KOPT-K1 (cell line): ENCODE data around the gene PHETA1.

Experiments used
- H3K27ac ChIP-seq: fragments of 200-600 bp; sonication (generic); 2 replicates; pipeline ENCODE4 v1.5.1; 2016; ENCODE audit warnings: antibody characterized with exemption, mild to moderate bottlenecking, low read depth, low read length; ENCODE audit not compliant: poor library complexity, severe bottlenecking
- H3K36me3 ChIP-seq: fragments of 200-600 bp; sonication (generic); 2 replicates; pipeline ENCODE4 v1.5.1; 2017; ENCODE audit warnings: antibody characterized with exemption, mild to moderate bottlenecking, low read length, moderate library complexity; ENCODE audit not compliant: insufficient read depth
- H3K9me3 ChIP-seq: fragments of 200-600 bp; sonication (generic); 2 replicates; pipeline ENCODE4 v1.5.1; 2017; ENCODE audit warnings: antibody characterized with exemption, low read length, mild to moderate bottlenecking; ENCODE audit not compliant: insufficient read depth, poor library complexity, severe bottlenecking

Gene PHETA1, protein sequence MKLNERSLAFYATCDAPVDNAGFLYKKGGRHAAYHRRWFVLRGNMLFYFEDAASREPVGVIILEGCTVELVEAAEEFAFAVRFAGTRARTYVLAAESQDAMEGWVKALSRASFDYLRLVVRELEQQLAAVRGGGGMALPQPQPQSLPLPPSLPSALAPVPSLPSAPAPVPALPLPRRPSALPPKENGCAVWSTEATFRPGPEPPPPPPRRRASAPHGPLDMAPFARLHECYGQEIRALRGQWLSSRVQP

DNA sequence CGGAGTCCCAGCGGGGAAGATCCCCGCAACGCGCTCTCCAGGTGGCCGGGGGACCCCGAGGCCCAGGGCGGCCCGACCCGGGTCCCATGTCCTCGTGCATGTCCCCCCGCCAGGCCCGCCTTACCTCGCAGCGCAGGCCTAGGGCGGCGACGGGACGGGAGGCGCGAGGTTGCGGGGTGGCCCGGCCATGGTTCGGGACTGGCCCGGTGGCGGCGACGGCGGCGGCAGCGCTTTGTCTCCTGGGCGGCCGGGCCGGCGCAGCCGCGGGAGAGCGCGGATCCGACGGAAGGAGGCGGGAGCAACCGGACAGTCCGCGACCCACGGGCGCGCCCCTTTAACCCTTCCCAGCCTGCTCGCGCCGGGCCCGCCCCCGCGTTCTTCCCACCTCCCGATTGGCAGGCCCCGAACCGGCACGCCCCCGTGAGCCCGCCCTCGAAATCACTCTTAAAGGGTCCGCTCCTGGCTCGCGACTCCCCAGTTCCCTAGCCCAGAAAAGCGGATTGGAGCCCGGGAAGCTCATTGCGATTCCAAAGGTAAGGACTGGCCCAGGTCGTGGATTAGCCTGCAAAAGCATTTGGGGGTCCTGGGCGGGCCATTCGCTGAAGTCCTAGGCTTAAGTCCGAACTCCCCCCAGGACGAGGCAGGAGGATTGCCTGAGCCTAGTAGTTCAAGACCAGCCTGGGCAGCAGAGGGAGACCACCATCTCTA, at the start of gene PHETA1:
TSS of gene PHETA1 (minus strand) at position 308 of the 708 bp plus-strand sequence. CDS start 5,668 bp downstream, outside the sequence.
- Histone ChIP-seq H3K27ac (no peak within 1 kb of the TSS), H3K36me3 (no peaks in the 10 kb centered on the region), H3K9me3 (peaks cover 3% of the 10 kb centered on the region)

DNA sequence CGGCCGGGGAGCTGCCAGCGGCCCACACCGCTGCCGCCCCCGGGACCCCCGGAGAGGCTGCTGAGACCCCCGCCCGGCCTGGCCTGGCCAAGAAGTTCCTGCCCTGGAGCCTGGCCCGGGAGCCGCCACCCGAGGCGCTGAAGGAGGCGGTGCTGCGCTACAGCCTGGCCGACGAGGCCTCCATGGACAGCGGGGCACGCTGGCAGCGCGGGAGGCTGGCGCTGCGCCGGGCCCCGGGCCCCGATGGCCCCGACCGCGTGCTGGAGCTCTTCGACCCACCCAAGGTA, 49.6 kb upstream of the PHETA1 start:
- Histone ChIP-seq H3K27ac (no peak overlapping the region), H3K36me3 (peaks cover 62% of the 10 kb centered on the region), H3K9me3 (no peaks in the 10 kb centered on the region)

DNA sequence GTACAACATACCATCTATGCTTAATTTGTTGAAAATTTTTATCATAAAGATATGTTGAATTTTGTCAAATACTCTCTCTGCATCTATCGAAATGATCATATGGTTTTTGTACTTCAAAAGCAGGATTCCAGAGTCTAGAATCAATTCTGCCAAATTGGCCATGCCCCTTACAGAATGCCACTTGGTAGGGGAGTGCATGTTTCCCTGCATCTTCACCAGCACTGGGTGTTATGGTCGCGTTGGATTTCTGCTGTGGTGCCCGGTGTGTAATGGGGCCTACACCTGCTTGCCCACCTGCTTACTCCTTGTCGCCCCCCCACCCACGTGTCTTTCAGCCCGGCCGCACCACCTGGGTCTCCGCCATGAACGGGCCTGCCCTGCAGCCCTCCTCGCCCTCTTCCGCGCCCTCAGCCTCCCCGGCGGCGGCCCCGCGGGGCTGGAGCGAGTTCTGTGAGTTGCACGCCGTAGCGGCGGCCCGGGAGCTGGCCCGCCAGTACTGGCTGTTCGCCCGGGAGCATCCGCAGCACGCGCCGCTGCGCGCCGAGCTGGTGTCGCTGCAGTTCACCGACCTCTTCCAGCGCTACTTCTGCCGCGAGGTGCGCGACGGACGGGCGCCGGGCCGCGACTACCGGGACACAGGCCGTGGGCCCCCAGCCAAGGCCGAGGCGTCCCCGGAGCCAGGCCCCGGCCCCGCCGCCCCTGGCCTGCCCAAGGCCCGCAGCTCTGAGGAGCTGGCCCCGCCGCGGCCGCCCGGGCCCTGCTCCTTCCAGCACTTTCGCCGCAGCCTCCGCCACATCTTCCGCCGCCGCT, 49.1 kb upstream of the PHETA1 start:
- Histone ChIP-seq H3K27ac (no peak overlapping the region), H3K36me3 (peaks cover 66% of the 10 kb centered on the region), H3K9me3 (no peaks in the 10 kb centered on the region)

DNA sequence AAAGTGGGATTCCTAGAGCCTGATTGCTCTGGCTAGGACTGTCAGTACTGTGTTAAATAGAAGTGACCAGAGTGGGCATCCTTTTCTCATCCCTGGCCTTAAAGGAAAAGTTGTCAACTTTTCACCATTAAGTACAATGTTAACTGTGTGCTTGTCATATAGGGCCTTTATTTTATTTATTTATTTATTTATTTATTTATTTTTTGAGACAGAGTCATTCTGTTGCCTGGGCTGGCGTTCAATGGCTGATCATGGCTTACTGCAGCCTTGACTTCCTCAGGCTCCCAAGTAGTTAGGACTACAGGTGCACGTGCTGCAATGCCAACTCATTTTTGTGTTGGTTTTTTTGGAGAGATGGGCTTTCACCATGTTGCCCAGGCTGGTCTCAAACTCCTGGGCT, 48.4 kb upstream of the PHETA1 start:
- Histone ChIP-seq H3K9me3 (no peaks in the 10 kb centered on the region), H3K27ac (no peak overlapping the region), H3K36me3 (peaks cover 63% of the 10 kb centered on the region)

DNA sequence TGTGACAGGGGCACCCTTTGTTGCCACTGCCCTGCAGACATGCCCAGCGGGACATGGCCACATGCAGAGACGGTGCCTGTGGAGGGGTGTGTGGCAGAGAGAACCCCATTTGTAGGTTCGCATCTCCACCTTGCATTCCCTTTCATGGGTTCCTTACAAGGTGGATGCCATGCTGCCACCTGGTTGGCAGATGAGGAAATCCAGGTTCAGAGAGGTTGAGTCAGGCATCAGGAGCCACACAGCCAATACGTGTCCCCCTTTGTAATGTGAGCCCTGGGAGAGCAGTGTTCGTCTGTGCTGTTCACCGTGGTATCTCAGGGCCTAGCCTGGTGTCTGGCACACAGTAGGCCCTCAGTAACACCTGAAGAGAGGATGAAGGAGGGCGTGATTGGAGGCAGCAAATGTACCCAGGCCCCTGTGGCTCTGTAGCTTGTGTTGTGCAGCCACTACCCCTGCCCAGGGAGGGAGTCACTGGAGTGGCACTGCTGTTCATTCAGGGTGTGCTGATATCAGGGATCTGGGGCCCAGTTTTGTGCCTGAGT, 45.9 kb upstream of the PHETA1 start:
- H3K9me3 ChIP-seq: no peaks in the 10 kb centered on the region
- H3K36me3 ChIP-seq: peaks cover 38% of the 10 kb centered on the region
- H3K27ac ChIP-seq: no peak overlapping the region

DNA sequence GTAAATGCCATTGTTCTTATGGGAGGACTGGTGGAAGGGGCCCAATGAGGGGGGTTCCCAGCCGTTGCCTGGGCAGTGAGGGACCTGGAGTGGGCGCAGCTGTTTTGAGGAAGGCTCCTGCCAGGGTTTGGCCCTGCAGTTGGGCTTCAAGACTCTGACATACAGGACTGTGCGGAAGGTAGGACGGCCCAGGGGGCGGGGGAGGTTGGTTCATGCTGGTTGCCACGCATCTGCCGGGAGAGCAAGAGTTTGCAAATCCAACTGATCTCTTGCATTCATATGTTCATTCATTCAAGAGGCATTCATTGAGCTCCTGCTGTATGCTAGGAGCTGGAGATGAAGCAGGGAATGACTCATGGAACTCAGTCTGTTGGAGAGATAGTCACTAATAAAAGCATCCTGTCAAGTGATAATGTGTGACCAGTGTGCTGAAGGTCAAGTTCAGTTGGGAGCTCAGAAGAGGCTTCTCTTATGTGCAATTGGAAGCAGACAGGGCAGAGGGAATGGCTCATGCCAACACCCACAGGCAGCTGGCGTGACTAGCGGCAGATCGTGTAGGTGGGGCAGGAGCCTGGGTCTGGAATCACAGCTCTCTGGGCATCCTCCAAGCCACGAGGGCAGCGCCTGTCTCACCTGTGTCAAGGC, 44.7 kb upstream of the PHETA1 start:
- H3K9me3 ChIP-seq: no peaks in the 10 kb centered on the region
- peaks cover 26% of the 10 kb centered on the region for H3K36me3 ChIP-seq
- H3K27ac ChIP-seq: peak overlapping the region; percentile 65

DNA sequence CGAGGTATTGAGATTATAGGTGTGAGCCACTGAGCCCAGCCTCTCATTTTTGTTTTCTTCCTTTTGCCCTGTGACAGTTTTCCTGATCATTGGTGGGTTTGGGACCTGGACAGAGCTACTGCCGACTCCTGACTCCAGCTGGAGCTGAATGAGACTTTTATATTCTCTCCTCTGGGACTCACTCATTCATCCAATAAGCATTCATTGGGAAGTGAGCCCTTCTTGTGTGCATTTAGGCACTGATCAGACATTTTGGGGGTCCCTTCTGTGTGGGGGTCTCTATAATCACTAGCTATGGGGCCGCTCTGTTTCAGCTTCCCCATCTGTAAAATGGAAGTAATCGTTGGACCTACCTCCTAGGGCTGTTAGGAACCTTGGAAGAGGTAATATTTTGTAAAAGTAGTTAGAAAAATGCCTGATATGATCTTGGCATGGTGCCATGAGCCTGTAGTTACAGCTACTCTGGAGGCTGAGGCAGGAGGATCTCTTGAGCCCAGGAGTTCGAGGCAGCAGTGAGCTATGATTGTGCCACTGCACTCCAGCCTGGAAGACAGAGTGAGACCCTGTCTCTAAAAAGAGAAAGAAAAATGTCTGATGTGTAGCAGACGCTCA, 44.0 kb upstream of the PHETA1 start:
- Histone ChIP-seq H3K36me3 (peaks cover 22% of the 10 kb centered on the region), H3K27ac (peak overlapping the region; percentile 65), H3K9me3 (no peaks in the 10 kb centered on the region)

DNA sequence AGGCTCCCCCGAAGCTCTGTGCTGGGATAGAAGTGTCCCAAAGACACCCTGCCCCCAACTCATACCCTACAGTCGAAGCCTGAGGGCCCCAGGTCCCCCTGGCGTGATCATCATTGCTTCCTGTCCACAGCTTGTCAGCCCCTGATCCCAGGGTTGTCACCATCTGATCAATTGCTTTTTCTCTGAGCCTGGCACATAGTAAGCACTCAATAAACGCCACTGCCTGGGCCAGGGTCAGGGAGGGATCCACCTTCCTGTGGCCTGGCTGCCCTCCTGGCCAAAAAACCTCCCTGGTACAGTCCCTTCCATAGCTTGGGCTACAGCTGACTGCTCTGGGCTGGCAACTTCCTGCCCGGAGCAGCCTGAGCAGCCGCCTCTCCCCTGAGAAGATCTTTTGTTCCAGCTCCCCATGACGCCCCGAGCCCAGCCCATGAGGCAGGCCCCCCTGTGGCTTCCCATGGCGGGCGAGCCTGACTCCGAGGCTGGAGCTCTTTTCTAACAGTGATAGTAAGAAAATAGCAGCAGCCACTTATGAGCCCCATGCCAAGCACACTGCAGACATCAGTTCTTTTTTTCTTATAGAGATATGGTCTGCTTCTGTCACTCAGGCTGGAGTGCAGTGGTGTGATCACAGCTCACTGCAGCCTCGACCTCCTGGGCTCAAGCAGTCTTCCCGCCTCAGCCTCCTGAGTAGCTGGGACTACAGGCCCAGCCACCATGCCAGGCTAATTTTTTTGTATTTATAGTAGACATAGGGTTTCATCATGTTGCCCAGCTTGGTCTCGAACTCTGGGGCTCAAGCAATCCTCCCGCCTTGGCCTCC, 43.3 kb upstream of the PHETA1 start:
- no peaks in the 10 kb centered on the region for H3K9me3 ChIP-seq
- H3K27ac ChIP-seq: peak overlapping the region; percentile 65
- H3K36me3 ChIP-seq: peaks cover 17% of the 10 kb centered on the region; the same call in 1 of the 2 replicates

DNA sequence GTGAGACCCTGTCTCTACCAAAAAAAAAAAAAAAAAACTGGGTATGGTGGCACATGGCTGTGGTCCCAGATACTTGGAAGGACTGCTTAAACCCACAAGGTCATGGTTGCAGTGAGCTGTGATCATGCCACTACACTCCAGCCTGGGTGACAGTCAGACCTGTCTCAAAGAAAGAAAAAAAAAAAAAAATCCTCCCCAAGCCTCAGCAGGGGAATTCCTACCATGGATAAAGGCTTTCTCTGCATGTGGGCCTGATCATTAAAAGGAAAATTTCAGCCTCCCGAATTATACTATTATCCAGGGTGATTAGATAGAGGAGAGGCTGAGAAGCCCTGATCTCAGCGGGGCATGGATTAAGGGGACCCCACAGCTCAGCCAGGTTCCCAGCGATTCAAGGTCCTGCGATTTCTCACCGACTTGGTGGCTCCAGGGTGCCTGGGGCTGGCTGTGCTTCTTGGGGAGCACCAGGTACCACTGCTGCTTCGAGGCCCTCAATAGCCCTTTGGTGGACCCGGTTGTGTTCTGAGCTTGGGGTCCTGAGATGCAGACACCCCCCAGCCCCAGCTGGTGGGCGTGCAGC, 42.4 kb upstream of the PHETA1 start:
- H3K36me3 ChIP-seq: peaks cover 10% of the 10 kb centered on the region; the same call in 1 of the 2 replicates
- no peaks in the 10 kb centered on the region for H3K9me3 ChIP-seq
- H3K27ac ChIP-seq: peak overlapping the region; percentile 65

DNA sequence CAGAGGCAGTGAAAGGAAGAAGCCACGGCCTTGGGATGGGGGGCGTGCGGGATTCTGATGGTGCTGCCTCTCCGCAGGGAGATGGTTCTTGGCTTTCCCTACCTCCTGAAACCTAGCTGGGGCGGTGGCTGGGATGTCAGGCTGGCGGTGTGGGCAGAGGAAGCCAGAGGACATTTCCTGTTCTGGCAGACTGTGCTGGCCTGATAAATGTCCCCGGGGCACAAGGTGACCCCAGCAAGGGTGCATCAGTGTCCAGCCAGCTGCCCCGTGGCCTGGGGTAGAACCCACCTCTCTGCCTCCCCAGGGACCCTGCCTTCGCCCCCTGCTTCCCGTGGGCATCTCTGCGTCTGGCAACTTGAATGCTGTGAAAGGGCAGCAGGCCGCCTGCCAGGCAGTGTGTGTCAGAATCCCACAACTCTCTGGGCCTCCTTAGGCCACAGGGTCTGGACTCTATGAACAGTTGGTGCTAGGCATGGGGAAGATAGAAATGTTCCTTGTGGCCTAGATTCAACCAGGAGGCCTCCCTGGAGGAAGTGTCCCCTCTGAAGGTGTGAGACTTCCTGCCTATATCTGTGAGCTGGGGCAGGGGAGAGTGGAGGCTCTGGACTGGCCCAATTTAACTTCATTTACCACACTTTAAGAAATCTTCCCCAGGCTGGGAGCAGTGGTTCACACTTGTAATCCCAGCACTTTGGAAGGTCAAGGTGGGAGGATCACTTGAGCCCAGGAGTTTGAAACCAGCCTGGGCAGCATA, 41.7 kb upstream of the PHETA1 start:
- Histone ChIP-seq H3K9me3 (no peaks in the 10 kb centered on the region), H3K27ac (peak overlapping the region; percentile 28), H3K36me3 (0 out of 2 replicates have a peak, but pooled peaks cover 6% of the 10 kb centered on the region)

DNA sequence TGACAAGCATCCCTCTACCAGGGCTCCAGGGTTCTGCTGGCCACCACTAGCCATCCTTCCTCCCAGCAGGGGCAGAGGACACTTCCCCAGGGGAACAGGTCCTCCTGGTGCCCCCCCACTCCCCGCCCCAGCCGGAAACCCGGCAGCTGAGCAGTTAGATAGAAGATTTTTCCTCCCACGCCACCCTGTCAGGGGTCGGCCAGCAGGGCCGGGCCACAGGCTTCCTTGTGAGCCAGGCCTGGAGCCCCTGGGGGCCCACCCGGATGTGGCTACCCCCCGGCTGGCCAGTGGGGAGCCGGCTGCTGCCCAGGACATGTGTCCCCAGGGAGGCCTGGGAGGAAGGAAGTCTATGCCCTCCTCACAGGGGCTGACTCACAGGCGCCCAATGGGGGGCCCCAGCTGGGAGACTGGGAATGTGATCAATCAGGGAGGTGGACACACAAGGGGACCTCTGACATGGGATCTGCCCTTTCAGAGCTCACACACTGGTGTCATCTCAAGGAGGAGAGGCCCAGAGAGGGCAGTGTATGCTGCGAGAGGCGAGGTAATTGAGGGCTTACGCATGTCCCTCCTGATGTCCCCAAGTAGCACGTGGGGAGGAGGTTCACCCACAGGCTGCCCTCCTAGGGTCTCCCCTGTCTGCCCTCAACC, 41.0 kb upstream of the PHETA1 start:
- H3K36me3 ChIP-seq: 0 out of 2 replicates have a peak, but pooled peaks cover 6% of the 10 kb centered on the region
- peak overlapping the region; percentile 28 for H3K27ac ChIP-seq
- H3K9me3 ChIP-seq: no peaks in the 10 kb centered on the region

DNA sequence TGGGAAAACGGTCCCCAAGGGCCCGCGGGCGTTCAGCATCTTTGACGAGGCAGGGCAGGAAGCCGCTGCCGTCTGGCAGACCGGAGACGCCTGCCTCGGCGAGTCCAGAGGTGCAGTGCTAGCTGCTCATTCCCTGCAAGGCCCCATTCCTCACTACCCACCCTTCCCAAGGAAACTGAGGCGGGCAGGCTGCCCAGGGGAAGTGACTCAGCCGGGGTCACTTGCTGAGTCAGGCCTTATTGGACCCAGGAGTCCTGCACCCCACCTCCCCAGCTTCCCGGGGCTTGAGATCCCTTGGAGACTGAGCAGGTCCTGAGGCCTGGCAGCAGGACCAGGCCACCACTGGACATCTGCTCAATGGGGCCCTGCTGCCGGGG, 40.5 kb upstream of the PHETA1 start:
- no peak overlapping the region for H3K27ac ChIP-seq
- H3K9me3 ChIP-seq: no peaks in the 10 kb centered on the region
- H3K36me3 ChIP-seq: 0 out of 2 replicates have a peak, but pooled peaks cover 6% of the 10 kb centered on the region
